ENCODE measurements around the gene HDAC7.

- TF ChIP-seq CTCF (conservative IDR thresholded peaks at IDR 0.05 in 1 of 2, IDR thresholded peaks at IDR 0.05 in 1 of 2; ENCODE audit: extremely low read depth in 1 of 2, insufficient read depth in 1 of 2, low read depth in 1 of 2, low read length in 2 of 2): no peak
- no peak for TF ChIP-seq EZH2 (IDR thresholded peaks at IDR 0.05; ENCODE audit: borderline replicate concordance, low read length)
Measured at GRCh38 chr12:47763481-47764346, 56.0 kb downstream of the HDAC7 start.

All from mammary epithelial cell (primary cell).